MCF 10A (cell line): ENCODE data around the gene GDF2. TPM values are rescaled to one million over a fixed set of nuclear protein-coding genes. Genes with fewer than 3 reads are reported as not detected.

Source experiments
- BruUV-seq: library from RNA; stranded (reverse); fragments of 400-500 nt; replicated peaks from 2 replicates; lab custom pipeline; 2021; lab: Mats Ljungman, UMichigan
- CTCF ChIA-PET: fragments of 300-600 bp; sonication (Branson Sonifier 250); formaldehyde crosslinking; extraction: SDS; loops from one replicate; lab custom pipeline; 2021; ENCODE audit warnings: antibody characterized with exemption, inconsistent platforms; lab: Yijun Ruan, JAX
- POLR2A ChIA-PET: fragments of 300-600, 350-650 bp; sonication (Branson Sonifier 250); formaldehyde crosslinking; extraction: SDS; loops from one replicate; lab custom pipeline; 2020; ENCODE audit warnings: antibody characterized with exemption, inconsistent platforms; lab: Yijun Ruan, JAX
- DNase-seq: peaks from one replicate; pipeline ENCODE4 v3.0.0-alpha.2; 2018; ENCODE audit not compliant: unreplicated experiment
- H3K27ac Mint-ChIP-seq: one replicate; pipeline ENCODE4 v1.8.0; 2022; ENCODE audit warnings: mild to moderate bottlenecking, low read depth, mixed read lengths; ENCODE audit not compliant: unreplicated experiment
- H3K27me3 Mint-ChIP-seq: one replicate; pipeline ENCODE4 v1.8.0; 2022; ENCODE audit warnings: mixed read lengths; ENCODE audit not compliant: insufficient read depth, unreplicated experiment
- H3K36me3 Mint-ChIP-seq: one replicate; pipeline ENCODE4 v1.8.0; 2022; ENCODE audit warnings: mild to moderate bottlenecking, moderate library complexity, mixed read lengths; ENCODE audit not compliant: insufficient read depth, unreplicated experiment
- H3K4me1 Mint-ChIP-seq: one replicate; pipeline ENCODE4 v1.8.0; 2022; ENCODE audit warnings: mixed read lengths; ENCODE audit not compliant: insufficient read depth, unreplicated experiment
- H3K4me3 Mint-ChIP-seq: one replicate; pipeline ENCODE4 v1.8.0; 2022; ENCODE audit warnings: mild to moderate bottlenecking, moderate library complexity, mixed read lengths; ENCODE audit not compliant: unreplicated experiment
- H3K9me3 Mint-ChIP-seq: one replicate; pipeline ENCODE4 v1.8.0; 2022; ENCODE audit warnings: mixed read lengths; ENCODE audit not compliant: unreplicated experiment
- CTCF ChIP-seq: fragments of 200-600 bp; IDR thresholded peaks from one replicate; pipeline ENCODE4 v1.8.0; 2022; ENCODE audit warnings: antibody characterized with exemption, mild to moderate bottlenecking; ENCODE audit not compliant: unreplicated experiment
- intact Hi-C: fragments of 100-400 bp; cut with micrococcal nuclease; formaldehyde crosslinking; loops from 2 replicates; pipeline ENCODE4 v1.14.1; 2022
- total RNA-seq: library from RNA; stranded (reverse); gene quantifications from 2 replicates; pipeline ENCODE4 v1.2.3, GENCODE V29; 2022

The GDF2 gene
- total RNA-seq, 1 experiment from 2014 or later: not detected

DNA sequence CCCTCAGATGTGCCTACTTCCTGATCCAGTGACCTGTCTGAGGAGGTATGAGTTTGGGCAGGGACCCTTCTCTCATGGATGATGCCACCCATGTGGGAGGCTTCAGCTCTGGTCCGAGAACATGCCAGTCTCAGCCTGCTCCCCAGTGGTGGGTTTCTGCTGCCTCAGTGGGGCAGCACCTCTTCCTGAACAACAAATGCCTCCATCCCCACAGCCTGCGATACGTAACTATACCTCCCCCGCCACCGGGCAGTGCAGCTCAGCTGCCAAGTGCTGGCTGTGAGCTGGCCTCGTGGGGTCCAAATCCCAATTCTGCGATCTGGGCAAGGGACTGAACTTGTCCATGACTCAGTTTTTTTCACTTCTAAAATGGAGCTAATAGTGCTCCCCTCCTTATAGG, 19.1 kb upstream of the GDF2 start:
- ChIA-PET CTCF (interaction anchor here (0.8 to 1.5 kb wide), 4 partner anchors 10 to 278 kb away, joined by 3 to 9 read pairs (median 6); no protein-coding TSS in a partner anchor), POLR2A (no interaction called here)
- no peak overlapping the region for H3K27ac Mint-ChIP-seq
- no peak for TF ChIP-seq CTCF
- no peak for DNase-seq
- H3K27me3 Mint-ChIP-seq: peaks cover 49% of the 10 kb centered on the region
- H3K4me1 Mint-ChIP-seq: no peaks in the 10 kb centered on the region
- no peaks in the 10 kb centered on the region for H3K9me3 Mint-ChIP-seq
- no peaks in the 10 kb centered on the region for H3K36me3 Mint-ChIP-seq
- intact Hi-C loops: no loop called here
- BruUV-seq: no TSS peak
- H3K4me3 Mint-ChIP-seq: no peak overlapping the region

DNA sequence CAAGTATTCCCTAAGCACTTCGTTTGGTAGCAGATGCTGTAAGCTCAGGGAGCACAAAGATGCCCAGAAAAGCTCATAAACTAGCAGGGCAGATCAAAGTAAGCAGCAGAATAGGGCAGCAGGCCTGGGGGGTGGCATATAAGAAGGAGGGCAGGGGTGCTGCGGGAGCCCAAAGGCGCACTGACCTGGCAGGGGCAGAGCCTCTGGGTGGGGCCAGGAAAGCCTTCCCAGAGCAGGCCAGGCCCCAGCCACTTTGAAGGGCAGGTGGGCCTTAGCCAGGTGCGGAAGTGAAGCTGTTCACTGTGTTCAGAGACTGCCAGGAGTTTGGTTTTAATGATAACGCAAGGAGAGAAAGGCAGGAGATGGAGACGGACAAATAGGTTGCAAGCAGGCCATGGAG, 18.4 kb upstream of the GDF2 start:
- Mint-ChIP-seq H3K27ac (no peak overlapping the region), H3K4me1 (no peaks in the 10 kb centered on the region), H3K36me3 (no peaks in the 10 kb centered on the region), H3K9me3 (no peaks in the 10 kb centered on the region), H3K27me3 (peaks cover 57% of the 10 kb centered on the region), H3K4me3 (no peak overlapping the region)
- DNase-seq: no peak
- ChIA-PET CTCF (interaction anchor here (0.8 to 1.3 kb wide), 3 partner anchors 9 to 279 kb away, joined by 3 to 7 read pairs (median 4); no protein-coding TSS in a partner anchor), POLR2A (interaction anchor here (0.6 kb wide), 1 partner anchor 117 kb away, joined by 4 read pairs; no protein-coding TSS in a partner anchor)
- TF ChIP-seq CTCF: no peak
- BruUV-seq: no TSS peak
- intact Hi-C loops: no loop called here

- TF ChIP-seq CTCF: no peak
- H3K36me3 Mint-ChIP-seq: no peaks in the 10 kb centered on the region
- intact Hi-C loops: no loop called here
- no peak overlapping the region for H3K27ac Mint-ChIP-seq
- POLR2A ChIA-PET: no interaction called here
- no peak overlapping the region for H3K4me3 Mint-ChIP-seq
- DNase-seq: no peak
- H3K4me1 Mint-ChIP-seq: no peaks in the 10 kb centered on the region
- CTCF ChIA-PET: interaction anchor here (0.7 to 11.6 kb wide), 5 partner anchors 230 to 313 kb away, joined by 3 to 233 read pairs (median 5); no protein-coding TSS in a partner anchor
- H3K9me3 Mint-ChIP-seq: no peaks in the 10 kb centered on the region
- H3K27me3 Mint-ChIP-seq: peaks cover 65% of the 10 kb centered on the region
- BruUV-seq: no TSS peak
Measured at GRCh38 chr10:47305566-47305965, 16.7 kb upstream of the GDF2 start.

DNA sequence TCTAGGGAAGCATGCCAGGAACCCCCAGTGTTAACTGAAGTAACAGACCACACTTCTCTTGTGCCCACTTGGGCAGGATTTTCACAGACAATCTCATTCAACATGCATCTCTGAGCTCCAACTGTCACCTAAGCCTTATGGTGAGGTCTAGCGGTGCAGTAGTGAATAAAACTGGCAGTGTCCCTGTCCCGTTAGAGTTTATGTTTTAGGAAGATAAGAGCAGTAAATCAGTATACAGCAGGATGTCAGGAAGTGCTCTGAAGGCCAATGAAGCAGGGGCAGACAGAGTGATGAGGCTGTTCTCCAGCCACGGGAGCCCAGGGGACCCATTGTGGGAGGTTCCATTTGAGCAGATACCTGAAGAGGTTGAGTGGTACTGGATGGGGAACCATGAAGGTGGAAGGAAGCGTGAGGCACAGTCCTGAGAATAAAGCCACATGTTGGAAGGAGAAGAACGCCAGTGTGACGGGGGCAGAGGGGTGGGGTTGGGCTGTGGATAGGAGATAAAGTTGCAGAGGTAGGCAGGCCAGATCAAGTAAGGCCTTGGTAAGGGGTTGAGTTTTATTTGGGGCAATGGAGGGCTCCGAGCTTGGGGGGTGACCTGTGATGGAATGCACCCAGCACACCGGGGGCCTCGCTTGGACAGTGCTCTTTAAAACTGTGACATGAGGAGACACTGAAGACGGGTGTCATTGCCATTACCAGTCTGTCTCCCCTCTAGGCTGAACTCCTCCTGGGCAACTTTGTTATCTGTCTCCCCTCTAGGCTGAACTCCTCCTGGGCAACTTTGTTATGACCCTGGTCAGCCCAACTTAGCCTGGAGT, 15.7 kb upstream of the GDF2 start:
- no peak for DNase-seq
- no peak overlapping the region for H3K4me3 Mint-ChIP-seq
- ChIA-PET POLR2A (interaction anchor here (0.7 kb wide), 1 partner anchor 1024 kb away, joined by 3 read pairs; no protein-coding TSS in a partner anchor), CTCF (interaction anchor here (0.7 to 11.6 kb wide), 8 partner anchors 18 to 314 kb away, joined by 3 to 233 read pairs (median 4); no protein-coding TSS in a partner anchor)
- no peaks in the 10 kb centered on the region for H3K4me1 Mint-ChIP-seq
- BruUV-seq: no TSS peak
- H3K9me3 Mint-ChIP-seq: no peaks in the 10 kb centered on the region
- H3K36me3 Mint-ChIP-seq: no peaks in the 10 kb centered on the region
- intact Hi-C loops: no loop called here
- no peak overlapping the region for H3K27ac Mint-ChIP-seq
- peaks cover 56% of the 10 kb centered on the region for H3K27me3 Mint-ChIP-seq
- TF ChIP-seq CTCF: no peak
